NCI-H1105 treated with DMSO at 0.1 percent for 48 hours (cell line): ENCODE results near the gene PLA2G4D.
A peak's percentile ranks its signal among the peaks of the same experiment; 100 is the strongest.

Experiments
- DNase-seq: peaks from one replicate; lab custom pipeline; 2025; lab: John Stamatoyannopoulos, UW

The PLA2G4D gene

GRCh38 chr15:42094512-42094963 is at the start of gene PLA2G4D:
PLA2G4D (minus strand) TSS chr15:42094562; CDS start chr15:42094459, 103 bp downstream.
- peak; percentile 90 for DNase-seq

- no peak for DNase-seq
These were observed 49.0 kb upstream of the PLA2G4D start for GRCh38 chr15:42143356-42143755.

- DNase-seq, result no peak
These were observed 47.7 kb upstream of the PLA2G4D start for GRCh38 chr15:42141795-42142667.

GRCh38 chr15:42141246-42141645 is 46.9 kb upstream of the PLA2G4D start:
- no peak for DNase-seq

GRCh38 chr15:42140383-42141070 is 46.2 kb upstream of the PLA2G4D start:
- no peak for DNase-seq

GRCh38 chr15:42139596-42139995 is 45.2 kb upstream of the PLA2G4D start:
- DNase-seq, result no peak

- DNase-seq, result no peak
These were observed 44.6 kb upstream of the PLA2G4D start for GRCh38 chr15:42138968-42139386.

GRCh38 chr15:42138411-42138810 is 44.0 kb upstream of the PLA2G4D start:
- no peak for DNase-seq

- peak; percentile 51 for DNase-seq
These were observed 43.3 kb upstream of the PLA2G4D start for GRCh38 chr15:42137461-42138261.

- no peak for DNase-seq
These were observed 42.2 kb upstream of the PLA2G4D start for GRCh38 chr15:42136513-42136912.

- no peak for DNase-seq
These were observed 41.0 kb upstream of the PLA2G4D start for GRCh38 chr15:42135351-42135750.

- DNase-seq, result no peak
These were observed 40.4 kb upstream of the PLA2G4D start for GRCh38 chr15:42134617-42135245.

GRCh38 chr15:42133886-42134502 is 39.6 kb upstream of the PLA2G4D start:
- peak; percentile 26 for DNase-seq

- DNase-seq, result no peak
These were observed 39.0 kb upstream of the PLA2G4D start for GRCh38 chr15:42133356-42133755.

- peak; percentile 50 for DNase-seq
These were observed 37.8 kb upstream of the PLA2G4D start for GRCh38 chr15:42131826-42132806.

- DNase-seq, result no peak
These were observed 36.6 kb upstream of the PLA2G4D start for GRCh38 chr15:42131006-42131405.

- DNase-seq, result no peak
These were observed 36.1 kb upstream of the PLA2G4D start for GRCh38 chr15:42130246-42130986.

- DNase-seq, result no peak
These were observed 35.0 kb upstream of the PLA2G4D start for GRCh38 chr15:42129364-42129763.

GRCh38 chr15:42128476-42128875 is 34.1 kb upstream of the PLA2G4D start:
- no peak for DNase-seq
